GM23338 (cell line): Measurements from ENCODE around the gene NFKB1. TPM values are rescaled to one million over a fixed set of nuclear protein-coding genes. Genes with fewer than 3 reads are reported as not detected.

ENCODE experiments used
- ATAC-seq: fragments of 200-7000 bp; cut with Tn5 transposase; 3 replicates; pipeline ENCODE4 v1.9.1; 2020
- DNase-seq: peaks from one replicate; pipeline ENCODE4 v3.0.0-alpha.2; 2015; ENCODE audit warnings: low spot score
- H2AFZ ChIP-seq: fragments of 200-600 bp; sonication (generic); 2 replicates; pipeline ENCODE4 v1.8.0; 2016; ENCODE audit warnings: antibody characterized with exemption, mild to moderate bottlenecking, moderate library complexity
- H3F3A ChIP-seq: fragments of 200-600 bp; sonication (generic); replicated peaks from 2 replicates; pipeline ENCODE4 v1.8.0; 2017; ENCODE audit warnings: antibody characterized with exemption, mixed run types, low read depth
- H3K27ac ChIP-seq: fragments of 200-600 bp; sonication (generic); 2 replicates; pipeline ENCODE4 v1.6.1; 2016; ENCODE audit warnings: low read depth
- H3K27me3 ChIP-seq: fragments of 200-600 bp; sonication (generic); 2 replicates; pipeline ENCODE4 v1.8.0; 2016; ENCODE audit warnings: mild to moderate bottlenecking, mixed run types, moderate library complexity; ENCODE audit not compliant: insufficient read depth
- H3K36me3 ChIP-seq: fragments of 200-600 bp; sonication (generic); 2 replicates; pipeline ENCODE4 v1.8.0; 2016; ENCODE audit warnings: mild to moderate bottlenecking; ENCODE audit not compliant: insufficient read depth
- H3K4me1 ChIP-seq: fragments of 200-600 bp; sonication (generic); 2 replicates; pipeline ENCODE4 v1.8.0; 2016; ENCODE audit warnings: mild to moderate bottlenecking, moderate library complexity; ENCODE audit not compliant: insufficient read depth
- H3K4me2 ChIP-seq: fragments of 200-600 bp; sonication (generic); 2 replicates; pipeline ENCODE4 v1.7.1; 2017; ENCODE audit warnings: mixed run types
- H3K4me3 ChIP-seq: fragments of 200-600 bp; sonication (generic); 2 replicates; pipeline ENCODE4 v1.6.1; 2016; ENCODE audit warnings: mixed run types
- H3K79me2 ChIP-seq: fragments of 200-600 bp; sonication (generic); replicated peaks from 2 replicates; pipeline ENCODE4 v1.8.0; 2017; ENCODE audit warnings: mild to moderate bottlenecking; ENCODE audit not compliant: insufficient read depth
- H3K9me2 ChIP-seq: fragments of 200-600 bp; sonication (generic); 2 replicates; pipeline ENCODE4 v1.8.0; 2017; ENCODE audit not compliant: insufficient read depth
- H4K20me1 ChIP-seq: fragments of 200-600 bp; sonication (generic); replicated peaks from 2 replicates; pipeline ENCODE4 v1.8.0; 2017; ENCODE audit warnings: mild to moderate bottlenecking; ENCODE audit not compliant: insufficient read depth
- H3K27ac Mint-ChIP-seq: 2 replicates; pipeline ENCODE4 v1.8.0; 2020; ENCODE audit warnings: inconsistent platforms, mild to moderate bottlenecking, moderate library complexity, mixed read lengths
- H3K27me3 Mint-ChIP-seq: 3 replicates; pipeline ENCODE4 v1.8.0; 2022; ENCODE audit warnings: low read depth, mild to moderate bottlenecking, moderate library complexity, mixed read lengths, inconsistent platforms; ENCODE audit not compliant: insufficient read depth, poor library complexity
- H3K36me3 Mint-ChIP-seq: 3 replicates; pipeline ENCODE4 v1.8.0; 2021; ENCODE audit warnings: low read depth, mild to moderate bottlenecking, inconsistent platforms, moderate library complexity, mixed read lengths
- H3K4me1 Mint-ChIP-seq: 3 replicates; pipeline ENCODE4 v1.8.0; 2020; ENCODE audit warnings: mild to moderate bottlenecking, inconsistent platforms, mixed read lengths
- H3K4me3 Mint-ChIP-seq: 3 replicates; pipeline ENCODE4 v1.8.0; 2021; ENCODE audit warnings: moderate library complexity, mild to moderate bottlenecking, inconsistent platforms, mixed read lengths
- H3K9me3 Mint-ChIP-seq: 3 replicates; pipeline ENCODE4 v1.8.0; 2020; ENCODE audit warnings: moderate library complexity, mild to moderate bottlenecking, inconsistent platforms, mixed read lengths
- CREB1 ChIP-seq: fragments of 250-450 bp; sonication (Bioruptor Pico); IDR thresholded peaks from 2 replicates; pipeline ENCODE4 v1.5.0; 2020; ENCODE audit warnings: low read depth, mild to moderate bottlenecking, moderate library complexity
- EZH2 ChIP-seq: fragments of 200-600 bp; sonication (generic); IDR thresholded peaks from one replicate; pipeline ENCODE4 v1.8.0; 2017; ENCODE audit warnings: antibody characterized with exemption, mild to moderate bottlenecking, low read depth; ENCODE audit not compliant: unreplicated experiment
- JUNB ChIP-seq: IDR thresholded peaks from one replicate; pipeline ENCODE4 v1.6.1; 2016; ENCODE audit warnings: antibody characterized with exemption; ENCODE audit not compliant: unreplicated experiment
- NANOG ChIP-seq: IDR thresholded peaks from 2 replicates; pipeline ENCODE4 v1.6.1; 2016; ENCODE audit warnings: antibody characterized with exemption, borderline replicate concordance
- POLR2AphosphoS5 ChIP-seq: IDR thresholded peaks from 2 replicates; pipeline ENCODE4 v1.6.1; 2016; ENCODE audit warnings: antibody characterized with exemption, low read depth
- STAT1 ChIP-seq: IDR thresholded peaks from one replicate; pipeline ENCODE4 v1.6.1; 2016; ENCODE audit warnings: antibody characterized with exemption; ENCODE audit not compliant: unreplicated experiment
- ZNF114 ChIP-seq: fragments of 250-450 bp; sonication (Bioruptor Pico); IDR thresholded peaks from 2 replicates; pipeline ENCODE4 v1.5.0; 2020; ENCODE audit warnings: mild to moderate bottlenecking, moderate library complexity
- ZNF331 ChIP-seq: fragments of 250-450 bp; sonication (Bioruptor Pico); IDR thresholded peaks from 2 replicates; pipeline ENCODE4 v1.5.0; 2020; ENCODE audit warnings: low read depth, mild to moderate bottlenecking, moderate library complexity
- polyA plus RNA-seq: library from polyadenylated mRNA; unstranded; fragments of >200 nt; fragmentation: Nextera tagmentation; extraction: Ambion mirVana; gene quantifications from 2 replicates; pipeline ENCODE4 v1.2.1, GENCODE V29; 2016
- total RNA-seq: library from RNA; depleted of rRNA; stranded (reverse); fragments of >200 nt; shearing (Covaris generic); gene quantifications from 2 replicates; pipeline ENCODE4 v1.2.3, GENCODE V29; 2014
- TF ChIP-seq, protein P1 (sequence below): IDR thresholded peaks from 2 replicates; pipeline ENCODE4 v1.6.1; 2016; ENCODE audit warnings: antibody characterized with exemption
- TF ChIP-seq, protein P2 (sequence below): IDR thresholded peaks from one replicate; pipeline ENCODE4 v1.6.1; 2018; ENCODE audit warnings: antibody characterized with exemption; ENCODE audit not compliant: unreplicated experiment
- TF ChIP-seq, protein P3 (sequence below): fragments of 250-450 bp; sonication (Bioruptor Pico); IDR thresholded peaks from 2 replicates; pipeline ENCODE4 v1.5.0; 2020; ENCODE audit warnings: mild to moderate bottlenecking, moderate library complexity

Gene NFKB1
- total and polyA plus RNA-seq, 2 experiments from 2014 or later = 0.82 to 4.6 TPM

- H3K79me2 ChIP-seq = no peaks in the 10 kb centered on the region
Measured at GRCh38 chr4:102525504-102525903, 24.3 kb downstream of the NFKB1 start.

More at GRCh38 chr4:102525504-102525903, 24.3 kb downstream of the NFKB1 start:
- Histone ChIP-seq H3K4me2 (no peak overlapping the region), H3F3A (no peaks in the 10 kb centered on the region), H2AFZ (no peak overlapping the region), H3K27me3 (no peaks in the 10 kb centered on the region), H4K20me1 (no peaks in the 10 kb centered on the region), H3K4me1 (peaks cover 12% of the 10 kb centered on the region; the same call in 1 of the 2 replicates), H3K36me3 (no peaks in the 10 kb centered on the region), H3K27ac (no peak overlapping the region), H3K9me2 (no peaks in the 10 kb centered on the region), H3K4me3 (no peak overlapping the region)
- Mint-ChIP-seq H3K36me3 (no peaks in the 10 kb centered on the region), H3K27ac (no peak overlapping the region), H3K9me3 (no peaks in the 10 kb centered on the region), H3K4me3 (no peak overlapping the region), H3K27me3 (no peaks in the 10 kb centered on the region), H3K4me1 (peaks cover 13% of the 10 kb centered on the region)
- ATAC-seq (no peak), DNase-seq (no peak)
- no peak for TF ChIP-seq CREB1 (CRISPR knock-in tag)
- TF ChIP-seq EZH2 = no peak
- TF ChIP-seq STAT1 = no peak
- TF ChIP-seq, protein P1, sequence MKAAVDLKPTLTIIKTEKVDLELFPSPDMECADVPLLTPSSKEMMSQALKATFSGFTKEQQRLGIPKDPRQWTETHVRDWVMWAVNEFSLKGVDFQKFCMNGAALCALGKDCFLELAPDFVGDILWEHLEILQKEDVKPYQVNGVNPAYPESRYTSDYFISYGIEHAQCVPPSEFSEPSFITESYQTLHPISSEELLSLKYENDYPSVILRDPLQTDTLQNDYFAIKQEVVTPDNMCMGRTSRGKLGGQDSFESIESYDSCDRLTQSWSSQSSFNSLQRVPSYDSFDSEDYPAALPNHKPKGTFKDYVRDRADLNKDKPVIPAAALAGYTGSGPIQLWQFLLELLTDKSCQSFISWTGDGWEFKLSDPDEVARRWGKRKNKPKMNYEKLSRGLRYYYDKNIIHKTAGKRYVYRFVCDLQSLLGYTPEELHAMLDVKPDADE = no peak
- TF ChIP-seq POLR2AphosphoS5 = no peak
- no peak for TF ChIP-seq ZNF114 (CRISPR knock-in tag)
- TF ChIP-seq JUNB = no peak
- TF ChIP-seq, protein P2, sequence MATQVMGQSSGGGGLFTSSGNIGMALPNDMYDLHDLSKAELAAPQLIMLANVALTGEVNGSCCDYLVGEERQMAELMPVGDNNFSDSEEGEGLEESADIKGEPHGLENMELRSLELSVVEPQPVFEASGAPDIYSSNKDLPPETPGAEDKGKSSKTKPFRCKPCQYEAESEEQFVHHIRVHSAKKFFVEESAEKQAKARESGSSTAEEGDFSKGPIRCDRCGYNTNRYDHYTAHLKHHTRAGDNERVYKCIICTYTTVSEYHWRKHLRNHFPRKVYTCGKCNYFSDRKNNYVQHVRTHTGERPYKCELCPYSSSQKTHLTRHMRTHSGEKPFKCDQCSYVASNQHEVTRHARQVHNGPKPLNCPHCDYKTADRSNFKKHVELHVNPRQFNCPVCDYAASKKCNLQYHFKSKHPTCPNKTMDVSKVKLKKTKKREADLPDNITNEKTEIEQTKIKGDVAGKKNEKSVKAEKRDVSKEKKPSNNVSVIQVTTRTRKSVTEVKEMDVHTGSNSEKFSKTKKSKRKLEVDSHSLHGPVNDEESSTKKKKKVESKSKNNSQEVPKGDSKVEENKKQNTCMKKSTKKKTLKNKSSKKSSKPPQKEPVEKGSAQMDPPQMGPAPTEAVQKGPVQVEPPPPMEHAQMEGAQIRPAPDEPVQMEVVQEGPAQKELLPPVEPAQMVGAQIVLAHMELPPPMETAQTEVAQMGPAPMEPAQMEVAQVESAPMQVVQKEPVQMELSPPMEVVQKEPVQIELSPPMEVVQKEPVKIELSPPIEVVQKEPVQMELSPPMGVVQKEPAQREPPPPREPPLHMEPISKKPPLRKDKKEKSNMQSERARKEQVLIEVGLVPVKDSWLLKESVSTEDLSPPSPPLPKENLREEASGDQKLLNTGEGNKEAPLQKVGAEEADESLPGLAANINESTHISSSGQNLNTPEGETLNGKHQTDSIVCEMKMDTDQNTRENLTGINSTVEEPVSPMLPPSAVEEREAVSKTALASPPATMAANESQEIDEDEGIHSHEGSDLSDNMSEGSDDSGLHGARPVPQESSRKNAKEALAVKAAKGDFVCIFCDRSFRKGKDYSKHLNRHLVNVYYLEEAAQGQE = no peak
- no peak for TF ChIP-seq NANOG
- TF ChIP-seq ZNF331 = no peak
- TF ChIP-seq, protein P3, sequence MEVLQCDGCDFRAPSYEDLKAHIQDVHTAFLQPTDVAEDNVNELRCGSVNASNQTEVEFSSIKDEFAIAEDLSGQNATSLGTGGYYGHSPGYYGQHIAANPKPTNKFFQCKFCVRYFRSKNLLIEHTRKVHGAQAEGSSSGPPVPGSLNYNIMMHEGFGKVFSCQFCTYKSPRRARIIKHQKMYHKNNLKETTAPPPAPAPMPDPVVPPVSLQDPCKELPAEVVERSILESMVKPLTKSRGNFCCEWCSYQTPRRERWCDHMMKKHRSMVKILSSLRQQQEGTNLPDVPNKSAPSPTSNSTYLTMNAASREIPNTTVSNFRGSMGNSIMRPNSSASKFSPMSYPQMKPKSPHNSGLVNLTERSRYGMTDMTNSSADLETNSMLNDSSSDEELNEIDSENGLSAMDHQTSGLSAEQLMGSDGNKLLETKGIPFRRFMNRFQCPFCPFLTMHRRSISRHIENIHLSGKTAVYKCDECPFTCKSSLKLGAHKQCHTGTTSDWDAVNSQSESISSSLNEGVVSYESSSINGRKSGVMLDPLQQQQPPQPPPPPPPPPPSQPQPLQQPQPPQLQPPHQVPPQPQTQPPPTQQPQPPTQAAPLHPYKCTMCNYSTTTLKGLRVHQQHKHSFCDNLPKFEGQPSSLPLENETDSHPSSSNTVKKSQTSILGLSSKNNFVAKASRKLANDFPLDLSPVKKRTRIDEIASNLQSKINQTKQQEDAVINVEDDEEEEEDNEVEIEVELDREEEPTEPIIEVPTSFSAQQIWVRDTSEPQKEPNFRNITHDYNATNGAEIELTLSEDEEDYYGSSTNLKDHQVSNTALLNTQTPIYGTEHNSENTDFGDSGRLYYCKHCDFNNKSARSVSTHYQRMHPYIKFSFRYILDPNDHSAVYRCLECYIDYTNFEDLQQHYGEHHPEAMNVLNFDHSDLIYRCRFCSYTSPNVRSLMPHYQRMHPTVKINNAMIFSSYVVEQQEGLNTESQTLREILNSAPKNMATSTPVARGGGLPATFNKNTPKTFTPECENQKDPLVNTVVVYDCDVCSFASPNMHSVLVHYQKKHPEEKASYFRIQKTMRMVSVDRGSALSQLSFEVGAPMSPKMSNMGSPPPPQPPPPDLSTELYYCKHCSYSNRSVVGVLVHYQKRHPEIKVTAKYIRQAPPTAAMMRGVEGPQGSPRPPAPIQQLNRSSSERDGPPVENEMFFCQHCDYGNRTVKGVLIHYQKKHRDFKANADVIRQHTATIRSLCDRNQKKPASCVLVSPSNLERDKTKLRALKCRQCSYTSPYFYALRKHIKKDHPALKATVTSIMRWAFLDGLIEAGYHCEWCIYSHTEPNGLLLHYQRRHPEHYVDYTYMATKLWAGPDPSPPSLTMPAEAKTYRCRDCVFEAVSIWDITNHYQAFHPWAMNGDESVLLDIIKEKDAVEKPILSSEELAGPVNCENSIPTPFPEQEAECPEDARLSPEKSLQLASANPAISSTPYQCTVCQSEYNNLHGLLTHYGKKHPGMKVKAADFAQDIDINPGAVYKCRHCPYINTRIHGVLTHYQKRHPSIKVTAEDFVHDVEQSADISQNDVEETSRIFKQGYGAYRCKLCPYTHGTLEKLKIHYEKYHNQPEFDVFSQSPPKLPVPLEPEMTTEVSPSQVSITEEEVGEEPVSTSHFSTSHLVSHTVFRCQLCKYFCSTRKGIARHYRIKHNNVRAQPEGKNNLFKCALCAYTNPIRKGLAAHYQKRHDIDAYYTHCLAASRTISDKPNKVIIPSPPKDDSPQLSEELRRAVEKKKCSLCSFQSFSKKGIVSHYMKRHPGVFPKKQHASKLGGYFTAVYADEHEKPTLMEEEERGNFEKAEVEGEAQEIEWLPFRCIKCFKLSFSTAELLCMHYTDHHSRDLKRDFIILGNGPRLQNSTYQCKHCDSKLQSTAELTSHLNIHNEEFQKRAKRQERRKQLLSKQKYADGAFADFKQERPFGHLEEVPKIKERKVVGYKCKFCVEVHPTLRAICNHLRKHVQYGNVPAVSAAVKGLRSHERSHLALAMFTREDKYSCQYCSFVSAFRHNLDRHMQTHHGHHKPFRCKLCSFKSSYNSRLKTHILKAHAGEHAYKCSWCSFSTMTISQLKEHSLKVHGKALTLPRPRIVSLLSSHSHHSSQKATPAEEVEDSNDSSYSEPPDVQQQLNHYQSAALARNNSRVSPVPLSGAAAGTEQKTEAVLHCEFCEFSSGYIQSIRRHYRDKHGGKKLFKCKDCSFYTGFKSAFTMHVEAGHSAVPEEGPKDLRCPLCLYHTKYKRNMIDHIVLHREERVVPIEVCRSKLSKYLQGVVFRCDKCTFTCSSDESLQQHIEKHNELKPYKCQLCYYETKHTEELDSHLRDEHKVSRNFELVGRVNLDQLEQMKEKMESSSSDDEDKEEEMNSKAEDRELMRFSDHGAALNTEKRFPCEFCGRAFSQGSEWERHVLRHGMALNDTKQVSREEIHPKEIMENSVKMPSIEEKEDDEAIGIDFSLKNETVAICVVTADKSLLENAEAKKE (CRISPR knock-in tag) = no peak
